Vagina (tissue), 2 donors: Measurements from ENCODE around the gene DCAF8. TPM values are rescaled to one million over a fixed set of nuclear protein-coding genes. Genes with fewer than 3 reads are reported as not detected.

Source experiments
- DNase-seq, 2 donors: peaks; one replicate each; pipeline ENCODE4 v3.0.0-alpha.2; 2017; ENCODE audit errors: extremely low spot score in 2 of 2
- H3K27ac ChIP-seq: fragments of 200-600 bp; sonication (generic); one replicate; pipeline ENCODE4 v1.5.1; 2019
- H3K27me3 ChIP-seq: fragments of 200-600 bp; sonication (generic); one replicate; pipeline ENCODE4 v1.5.1; 2019
- H3K36me3 ChIP-seq, 2 donors: fragments of 200-600 bp; sonication (generic); one replicate each; pipeline ENCODE4 v1.5.1; 2017 to 2019
- H3K4me1 ChIP-seq: fragments of 200-600 bp; sonication (generic); one replicate; pipeline ENCODE4 v1.5.1; 2019
- H3K4me3 ChIP-seq, 2 donors: fragments of 200-600 bp; sonication (generic); 1 replicate in 1 of 2; 2 replicates in 1 of 2; pipeline ENCODE4 v1.5.1; 2016 to 2019
- H3K9me3 ChIP-seq: fragments of 200-600 bp; sonication (generic); one replicate; pipeline ENCODE4 v1.5.1; 2019
- POLR2A ChIP-seq, 2 donors: fragments of 450-650 bp; IDR thresholded peaks; one replicate each; pipeline ENCODE4 v1.6.1; 2017; ENCODE audit warnings: antibody characterized with exemption in 2 of 2, mild to moderate bottlenecking in 2 of 2, moderate library complexity in 2 of 2
- POLR2AphosphoS5 ChIP-seq, 2 donors: sonication (generic); formaldehyde crosslinking; IDR thresholded peaks; one replicate each; pipeline ENCODE4 v1.9.0; 2017; ENCODE audit warnings: antibody characterized with exemption in 2 of 2, mild to moderate bottlenecking in 2 of 2, low read depth in 1 of 2; ENCODE audit not compliant: insufficient read depth in 1 of 2
- intact Hi-C: fragments of 100-400 bp; cut with DNase I; formaldehyde crosslinking; loops from one replicate; pipeline ENCODE4 v1.15.1; 2023
- total RNA-seq: library from RNA; depleted of rRNA; stranded (reverse); fragments of >200 nt; gene quantifications from one replicate; pipeline ENCODE4 v1.2.3, GENCODE V29; 2016
- TF ChIP-seq, protein P1 (sequence below), 3 experiments: fragments of 450-650 bp in 2 of 3; fragments of 200-600 bp in 1 of 3; sonication (generic) in 1 of 3; IDR thresholded peaks; one replicate each; pipeline ENCODE4 v1.5.1; 2017 to 2019; ENCODE audit warnings: antibody characterized with exemption in 3 of 3, mild to moderate bottlenecking in 2 of 3, moderate library complexity in 2 of 3

DCAF8 gene
- total RNA-seq, 1 donor from 2014 or later: 145 TPM

DNA sequence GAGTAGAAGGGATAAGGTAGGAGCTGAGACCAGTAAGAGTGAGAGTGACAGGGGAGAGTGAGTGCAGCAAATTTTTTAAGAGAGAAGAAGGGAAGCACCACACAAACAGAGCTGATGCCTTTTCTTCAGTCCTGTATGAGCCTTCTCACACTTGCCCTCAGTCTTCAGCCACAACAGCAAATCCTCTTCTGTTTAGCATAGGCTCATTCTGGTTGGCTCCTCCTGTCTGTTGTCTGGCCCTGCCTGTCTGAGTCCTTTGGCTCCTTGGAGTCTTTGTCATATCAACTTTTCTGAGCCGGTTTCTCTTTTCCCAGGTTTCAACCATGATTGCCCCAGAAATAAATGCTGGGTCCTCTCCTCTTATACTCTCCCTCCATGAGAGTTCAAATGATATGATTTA is 84.7 kb downstream of the DCAF8 start:
- Histone ChIP-seq H3K4me3 (no peak overlapping the region), H3K9me3 (no peaks in the 10 kb centered on the region), H3K27ac (no peak overlapping the region), H3K4me1 (no peaks in the 10 kb centered on the region), H3K36me3 (no peaks in the 10 kb centered on the region), H3K27me3 (no peaks in the 10 kb centered on the region)
- TF ChIP-seq, protein P1, sequence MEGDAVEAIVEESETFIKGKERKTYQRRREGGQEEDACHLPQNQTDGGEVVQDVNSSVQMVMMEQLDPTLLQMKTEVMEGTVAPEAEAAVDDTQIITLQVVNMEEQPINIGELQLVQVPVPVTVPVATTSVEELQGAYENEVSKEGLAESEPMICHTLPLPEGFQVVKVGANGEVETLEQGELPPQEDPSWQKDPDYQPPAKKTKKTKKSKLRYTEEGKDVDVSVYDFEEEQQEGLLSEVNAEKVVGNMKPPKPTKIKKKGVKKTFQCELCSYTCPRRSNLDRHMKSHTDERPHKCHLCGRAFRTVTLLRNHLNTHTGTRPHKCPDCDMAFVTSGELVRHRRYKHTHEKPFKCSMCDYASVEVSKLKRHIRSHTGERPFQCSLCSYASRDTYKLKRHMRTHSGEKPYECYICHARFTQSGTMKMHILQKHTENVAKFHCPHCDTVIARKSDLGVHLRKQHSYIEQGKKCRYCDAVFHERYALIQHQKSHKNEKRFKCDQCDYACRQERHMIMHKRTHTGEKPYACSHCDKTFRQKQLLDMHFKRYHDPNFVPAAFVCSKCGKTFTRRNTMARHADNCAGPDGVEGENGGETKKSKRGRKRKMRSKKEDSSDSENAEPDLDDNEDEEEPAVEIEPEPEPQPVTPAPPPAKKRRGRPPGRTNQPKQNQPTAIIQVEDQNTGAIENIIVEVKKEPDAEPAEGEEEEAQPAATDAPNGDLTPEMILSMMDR (IDR thresholded peaks at IDR 0.05): no peak
- TF ChIP-seq POLR2AphosphoS5 (IDR thresholded peaks at IDR 0.05; ENCODE audit: insufficient read depth in 1 of 2, low read depth in 1 of 2) (no peak), POLR2A (IDR thresholded peaks at IDR 0.05) (no peak)
- intact Hi-C loops: no loop called here
- no peak for DNase-seq

DNA sequence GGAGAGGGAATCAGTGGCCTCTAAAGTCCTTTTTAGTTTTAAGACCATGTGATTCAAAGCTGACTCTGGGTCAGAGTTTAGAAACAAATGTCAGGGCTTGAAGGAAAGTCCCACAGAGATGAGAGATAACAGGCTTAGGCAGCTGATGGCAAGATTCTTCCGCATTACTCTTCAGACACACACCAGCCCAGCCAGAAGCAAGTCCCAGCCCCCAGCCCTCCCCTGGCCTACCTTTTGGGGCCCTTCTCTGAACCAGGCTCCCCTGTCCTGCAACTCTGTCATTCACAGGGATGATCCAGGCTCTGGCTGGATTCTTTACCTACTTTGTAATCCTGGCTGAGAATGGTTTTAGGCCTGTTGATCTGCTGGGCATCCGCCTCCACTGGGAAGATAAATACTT is 85.1 kb downstream of the DCAF8 start:
- Histone ChIP-seq H3K27me3 (no peaks in the 10 kb centered on the region), H3K4me1 (no peaks in the 10 kb centered on the region), H3K4me3 (no peak overlapping the region), H3K27ac (no peak overlapping the region), H3K36me3 (no peaks in the 10 kb centered on the region), H3K9me3 (no peaks in the 10 kb centered on the region)
- TF ChIP-seq POLR2AphosphoS5 (IDR thresholded peaks at IDR 0.05; ENCODE audit: insufficient read depth in 1 of 2, low read depth in 1 of 2) (no peak), POLR2A (IDR thresholded peaks at IDR 0.05) (no peak)
- TF ChIP-seq, protein P1 (IDR thresholded peaks at IDR 0.05): no peak
- no peak for DNase-seq
- intact Hi-C loops: no loop called here

DNA sequence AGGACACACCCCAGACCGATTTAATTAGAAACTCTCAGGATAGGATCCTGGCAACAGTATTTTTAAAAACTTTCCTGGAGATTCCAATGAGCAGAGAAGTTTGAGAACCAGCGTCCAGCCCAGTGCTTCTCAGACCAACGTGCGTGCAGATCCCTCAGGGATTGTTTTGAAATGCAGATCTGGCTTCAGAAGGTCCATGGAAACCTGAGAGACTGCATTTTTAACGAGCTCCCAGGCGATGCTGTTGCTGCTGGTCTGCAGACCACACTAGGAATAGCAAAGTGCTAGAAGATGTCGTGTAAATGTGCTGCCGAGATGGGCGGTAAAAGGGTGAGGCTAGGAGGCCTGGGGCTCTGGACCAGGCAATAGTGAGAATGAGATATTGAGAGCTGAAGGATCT is 90.4 kb downstream of the DCAF8 start:
- no peaks in the 10 kb centered on the region for H3K4me1 ChIP-seq
- H3K27me3 ChIP-seq: no peaks in the 10 kb centered on the region
- H3K4me3 ChIP-seq: no peak overlapping the region
- no peaks in the 10 kb centered on the region for H3K9me3 ChIP-seq
- no peak for DNase-seq
- TF ChIP-seq, protein P1 (IDR thresholded peaks at IDR 0.05): no peak
- TF ChIP-seq POLR2A (IDR thresholded peaks at IDR 0.05) (no peak), POLR2AphosphoS5 (IDR thresholded peaks at IDR 0.05; ENCODE audit: insufficient read depth in 1 of 2, low read depth in 1 of 2) (no peak)
- intact Hi-C loops: no loop called here
- H3K27ac ChIP-seq: no peak overlapping the region
- H3K36me3 ChIP-seq: no peaks in the 10 kb centered on the region

DNA sequence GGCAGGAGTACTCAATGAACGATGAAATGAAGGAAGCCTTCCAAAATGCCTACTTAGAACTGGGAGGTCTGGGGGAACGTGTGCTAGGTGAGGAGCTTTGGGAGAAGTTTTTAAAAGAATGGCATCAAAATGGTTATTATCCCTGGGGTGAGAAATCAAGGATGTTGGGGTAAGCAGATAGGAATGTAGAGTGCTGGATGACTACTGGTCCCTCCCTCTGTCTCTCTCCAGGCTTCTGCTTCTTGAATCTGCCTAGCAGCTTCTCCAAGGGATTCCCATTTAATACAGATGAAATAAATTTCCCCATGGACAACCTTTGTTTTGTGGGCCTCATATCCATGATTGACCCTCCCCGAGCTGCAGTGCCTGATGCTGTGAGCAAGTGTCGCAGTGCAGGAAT is 91.0 kb downstream of the DCAF8 start:
- no peak for DNase-seq
- no peaks in the 10 kb centered on the region for H3K4me1 ChIP-seq
- no peaks in the 10 kb centered on the region for H3K27me3 ChIP-seq
- intact Hi-C loops: no loop called here
- no peaks in the 10 kb centered on the region for H3K36me3 ChIP-seq
- TF ChIP-seq POLR2AphosphoS5 (IDR thresholded peaks at IDR 0.05; ENCODE audit: insufficient read depth in 1 of 2, low read depth in 1 of 2): no peak
- TF ChIP-seq POLR2A (IDR thresholded peaks at IDR 0.05): no peak
- no peaks in the 10 kb centered on the region for H3K9me3 ChIP-seq
- H3K27ac ChIP-seq: no peak overlapping the region
- no peak overlapping the region for H3K4me3 ChIP-seq

DNA sequence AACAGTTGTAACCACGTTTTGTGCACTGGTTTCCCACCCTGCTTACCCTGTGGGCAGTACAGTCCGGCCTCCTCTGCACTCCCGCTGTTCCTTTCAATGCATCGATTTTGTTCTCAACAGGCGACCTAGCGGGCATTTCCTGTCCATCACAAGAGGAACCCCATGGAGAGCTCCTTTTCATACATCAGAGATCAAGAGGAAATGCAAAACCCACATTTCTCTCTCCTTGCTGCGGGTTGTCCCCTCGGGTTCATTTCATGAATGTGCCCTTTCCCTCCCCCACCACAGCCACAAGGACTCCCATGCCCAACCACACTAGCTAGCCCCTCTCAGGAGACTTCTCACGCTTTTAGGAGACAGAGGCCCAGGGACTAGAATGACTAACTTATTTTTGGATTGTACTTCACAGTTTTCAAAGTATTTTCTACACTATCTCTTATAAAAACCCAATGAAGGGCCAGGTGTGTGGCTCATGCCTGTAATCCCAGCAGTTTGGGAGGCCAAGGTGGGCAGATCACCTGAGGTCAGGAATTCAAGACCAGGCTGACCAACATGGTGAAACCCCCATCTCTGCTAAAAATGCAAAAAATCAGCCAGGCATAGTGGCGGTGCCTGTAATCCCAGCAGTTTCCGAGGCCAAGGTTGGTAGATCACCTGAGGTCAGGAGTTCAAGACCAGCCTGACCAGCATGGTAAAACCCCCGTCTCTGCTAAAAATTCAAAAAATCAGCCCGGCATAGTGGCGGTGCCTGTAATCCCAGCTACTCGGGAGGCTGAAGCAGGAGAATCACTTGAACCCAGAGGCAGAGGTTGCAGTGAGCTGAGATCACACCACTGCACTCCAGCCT is 92.6 kb downstream of the DCAF8 start:
- Histone ChIP-seq H3K27me3 (no peaks in the 10 kb centered on the region), H3K36me3 (no peaks in the 10 kb centered on the region), H3K9me3 (no peaks in the 10 kb centered on the region), H3K27ac (no peak overlapping the region), H3K4me3 (no peak overlapping the region), H3K4me1 (no peaks in the 10 kb centered on the region)
- intact Hi-C loops: no loop called here
- no peak for DNase-seq
- TF ChIP-seq POLR2A (IDR thresholded peaks at IDR 0.05) (no peak), POLR2AphosphoS5 (IDR thresholded peaks at IDR 0.05; ENCODE audit: insufficient read depth in 1 of 2, low read depth in 1 of 2) (no peak)
- TF ChIP-seq, protein P1 (IDR thresholded peaks at IDR 0.05): no peak
